GM21447 (cell line): ENCODE measurements around the gene GDPGP1.
A peak's percentile ranks its signal among the peaks of the same experiment; 100 is the strongest.
"Not testable (repeated sequence)": the region's sequence is repeated elsewhere in the genome, so short reads cannot be mapped to it uniquely, and the experiment has no call there.

Experiments
- ATAC-seq: cut with Tn5 transposase; IDR thresholded peaks from one replicate; pipeline ENCODE4 v1.9.1; 2021; ENCODE audit not compliant: unreplicated experiment

Gene GDPGP1, protein sequence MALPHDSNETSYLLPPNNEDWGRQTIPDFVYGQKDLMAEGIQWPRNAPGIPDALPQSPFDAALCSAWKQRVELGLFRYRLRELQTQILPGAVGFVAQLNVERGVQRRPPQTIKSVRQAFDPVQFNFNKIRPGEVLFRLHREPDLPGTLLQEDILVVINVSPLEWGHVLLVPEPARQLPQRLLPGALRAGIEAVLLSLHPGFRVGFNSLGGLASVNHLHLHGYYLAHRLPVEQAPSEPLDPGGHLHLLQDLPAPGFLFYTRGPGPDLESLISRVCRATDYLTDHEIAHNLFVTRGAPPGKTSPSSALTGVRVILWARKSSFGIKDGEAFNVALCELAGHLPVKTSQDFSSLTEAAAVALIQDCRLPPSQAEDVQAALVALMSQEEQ

DNA sequence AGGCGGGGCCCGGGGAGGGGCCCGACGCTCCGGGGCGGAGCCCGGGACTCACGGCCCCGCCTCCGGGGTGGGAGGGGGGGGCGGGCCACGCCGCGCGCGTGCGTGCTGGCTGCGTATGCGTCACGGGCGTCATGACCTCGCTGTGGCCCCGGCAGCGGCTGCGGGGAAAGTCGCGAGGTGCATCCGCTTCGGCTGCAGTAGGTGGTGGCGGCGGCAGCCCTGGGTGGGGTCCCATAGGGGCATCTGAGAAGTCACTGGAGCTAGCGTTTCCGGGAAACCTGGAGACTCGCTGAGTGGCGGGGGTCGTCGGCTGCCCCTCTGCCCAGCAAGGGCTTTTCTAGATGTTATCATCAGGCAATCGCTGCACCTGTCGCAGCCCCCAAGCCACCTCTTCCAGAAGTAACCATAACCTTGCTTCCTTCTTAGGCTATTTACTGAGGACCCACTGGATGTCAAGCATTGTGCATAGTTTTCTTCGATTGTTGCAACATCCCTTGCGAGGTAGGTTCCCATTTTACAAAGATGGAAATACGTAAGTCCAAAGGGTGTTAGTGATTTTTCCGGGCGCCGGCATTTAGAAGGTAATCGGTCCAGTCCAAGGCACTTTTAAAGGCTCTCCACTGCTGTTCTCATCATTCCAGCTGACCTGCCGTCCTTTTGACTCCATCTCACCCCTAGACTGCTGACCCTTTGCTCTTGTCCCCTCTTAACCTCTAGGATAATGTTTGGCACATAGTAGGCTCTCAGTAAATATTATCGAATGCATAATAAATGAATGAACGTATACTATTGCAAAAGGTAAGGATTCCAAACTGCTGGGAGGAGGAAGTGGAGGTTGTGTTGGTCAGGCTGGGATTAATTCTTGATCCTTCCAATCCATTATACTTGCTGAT lies at the start of gene GDPGP1:
GDPGP1 (plus strand) TSS at position 114 of the 893 bp plus-strand sequence. CDS start 6,700 bp downstream, outside the sequence.
- peak; percentile 56 for ATAC-seq

DNA sequence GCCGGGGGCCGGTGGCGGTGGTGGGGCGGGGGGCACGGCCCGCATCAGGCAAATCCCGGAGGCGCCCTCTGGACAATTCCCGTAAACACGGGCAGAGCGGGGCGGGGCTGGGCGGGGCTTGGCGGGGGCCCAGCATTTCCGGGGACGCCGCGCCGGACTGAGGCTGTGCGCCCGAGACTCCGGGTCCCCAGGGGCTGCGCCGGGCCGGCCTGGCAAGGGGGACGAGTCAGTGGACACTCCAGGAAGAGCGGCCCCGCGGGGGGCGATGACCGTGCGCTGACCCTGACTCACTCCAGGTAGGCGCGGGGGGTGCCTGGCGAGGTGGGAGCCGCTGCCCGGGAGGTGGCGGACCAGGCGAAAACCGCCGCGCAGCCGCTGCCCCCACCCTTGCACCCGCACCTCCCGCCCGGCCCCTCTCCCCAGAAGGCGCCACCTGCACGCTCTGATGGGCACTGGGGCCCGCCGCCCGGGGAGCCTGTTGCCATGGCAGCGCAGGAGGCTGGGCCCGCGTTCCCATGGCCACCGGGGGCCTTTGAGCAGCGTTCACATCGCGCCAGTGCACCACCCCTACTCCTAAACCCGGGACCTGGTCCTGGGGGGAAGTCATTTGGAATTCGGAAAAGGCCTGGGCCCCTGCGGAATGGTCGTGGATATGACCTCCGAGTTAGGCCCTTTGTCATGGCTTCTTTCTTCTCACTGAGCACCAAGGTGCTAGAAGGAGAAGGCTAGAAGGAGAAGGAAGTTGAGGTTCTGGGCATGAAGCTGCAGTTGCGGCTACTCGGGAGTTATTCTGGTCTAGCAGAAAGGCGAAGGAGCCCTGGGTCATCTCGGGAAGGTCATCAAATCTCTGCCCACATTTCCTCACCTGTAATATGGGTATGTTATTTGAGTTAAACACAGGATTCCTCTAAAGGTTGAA lies 49.0 kb upstream of the GDPGP1 start:
- ATAC-seq: peak; percentile 57

DNA sequence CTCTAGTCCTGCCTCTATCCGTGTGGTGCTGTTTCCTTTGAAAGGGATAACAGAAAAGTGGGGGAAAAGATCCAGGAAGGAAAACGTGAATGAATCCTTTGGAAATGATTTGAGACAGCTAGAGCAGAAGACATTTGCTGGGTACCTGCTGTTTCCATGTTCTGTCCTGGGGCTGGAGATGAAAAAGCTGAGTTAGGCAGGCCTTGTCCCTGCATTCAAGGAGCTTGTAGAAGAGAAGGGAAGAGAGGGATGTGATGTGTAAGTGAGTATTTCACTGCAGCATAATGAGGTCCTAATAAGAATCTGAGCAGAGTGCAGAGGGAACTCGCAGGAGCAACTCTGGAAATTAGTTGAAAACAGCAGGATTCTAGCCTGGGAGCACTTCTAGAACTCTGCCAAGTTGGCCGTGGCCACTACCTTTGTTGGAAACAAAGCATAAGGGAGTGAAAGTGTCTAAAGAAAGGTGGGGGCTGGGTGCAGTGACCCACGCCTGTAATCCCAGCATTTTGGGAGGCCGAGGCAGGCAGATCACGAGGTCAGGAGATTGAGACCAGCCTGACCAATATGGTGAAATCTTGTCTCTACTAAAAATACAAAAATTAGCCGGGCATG lies 46.6 kb upstream of the GDPGP1 start:
- ATAC-seq: no peak

DNA sequence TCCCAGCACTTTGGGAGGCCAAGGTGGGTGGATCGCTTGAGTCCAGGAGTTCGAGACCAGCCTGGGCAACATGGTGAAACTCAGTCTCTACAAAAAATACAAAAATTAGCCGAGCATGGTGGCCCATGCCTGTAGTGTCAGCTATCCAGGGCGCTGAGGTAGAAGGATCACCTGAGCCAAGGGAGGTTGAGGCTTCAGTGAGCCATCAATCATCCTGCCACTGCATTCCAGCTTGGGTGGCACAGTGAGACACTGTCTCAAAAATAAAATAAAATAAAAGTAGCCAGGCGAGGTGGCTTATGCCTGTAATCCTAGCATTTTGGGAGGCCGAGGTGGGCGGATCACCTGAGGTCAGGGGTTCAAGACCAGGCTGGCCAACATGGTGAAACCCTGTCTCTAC lies 45.9 kb upstream of the GDPGP1 start:
- ATAC-seq: not testable (repeated sequence)

DNA sequence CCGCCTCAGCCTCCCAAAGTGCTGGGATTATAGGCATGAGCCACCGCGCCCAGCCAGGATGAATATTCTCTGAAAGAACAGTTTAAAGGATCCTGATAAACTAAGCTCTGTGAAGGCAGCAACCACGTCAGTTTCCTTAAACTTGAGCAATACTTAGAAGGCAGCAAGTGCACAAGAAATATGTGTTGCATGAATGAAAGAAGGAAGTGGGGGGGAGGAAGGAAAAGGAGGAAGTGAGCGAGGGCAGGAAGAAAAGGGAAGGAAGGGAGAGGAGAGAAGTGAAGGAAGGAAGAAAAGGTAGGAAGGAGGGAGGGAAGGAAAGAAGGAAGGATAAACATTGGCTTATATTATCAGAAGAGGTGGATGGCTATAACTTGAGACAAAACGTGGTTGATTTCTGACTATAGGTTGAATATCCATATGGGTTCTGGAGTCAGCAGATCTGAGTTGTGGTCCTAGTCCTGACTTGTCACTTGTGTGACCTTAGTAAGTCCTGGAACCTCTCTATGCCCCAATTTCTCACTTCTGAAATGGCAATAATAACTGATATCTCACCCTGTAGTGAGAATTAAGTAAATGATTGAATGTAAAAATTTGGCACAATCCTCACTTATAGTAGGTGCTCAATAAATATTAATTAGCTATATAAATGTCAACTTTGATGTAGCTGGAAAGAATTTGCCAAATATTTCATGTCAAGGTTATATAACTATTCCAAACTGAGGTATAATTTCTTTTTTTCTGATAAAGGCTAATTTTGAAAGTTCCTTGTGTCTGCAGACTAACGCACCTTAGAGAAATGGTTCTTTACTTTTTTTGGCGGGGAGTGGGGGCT lies 44.9 kb upstream of the GDPGP1 start:
- no peak for ATAC-seq

DNA sequence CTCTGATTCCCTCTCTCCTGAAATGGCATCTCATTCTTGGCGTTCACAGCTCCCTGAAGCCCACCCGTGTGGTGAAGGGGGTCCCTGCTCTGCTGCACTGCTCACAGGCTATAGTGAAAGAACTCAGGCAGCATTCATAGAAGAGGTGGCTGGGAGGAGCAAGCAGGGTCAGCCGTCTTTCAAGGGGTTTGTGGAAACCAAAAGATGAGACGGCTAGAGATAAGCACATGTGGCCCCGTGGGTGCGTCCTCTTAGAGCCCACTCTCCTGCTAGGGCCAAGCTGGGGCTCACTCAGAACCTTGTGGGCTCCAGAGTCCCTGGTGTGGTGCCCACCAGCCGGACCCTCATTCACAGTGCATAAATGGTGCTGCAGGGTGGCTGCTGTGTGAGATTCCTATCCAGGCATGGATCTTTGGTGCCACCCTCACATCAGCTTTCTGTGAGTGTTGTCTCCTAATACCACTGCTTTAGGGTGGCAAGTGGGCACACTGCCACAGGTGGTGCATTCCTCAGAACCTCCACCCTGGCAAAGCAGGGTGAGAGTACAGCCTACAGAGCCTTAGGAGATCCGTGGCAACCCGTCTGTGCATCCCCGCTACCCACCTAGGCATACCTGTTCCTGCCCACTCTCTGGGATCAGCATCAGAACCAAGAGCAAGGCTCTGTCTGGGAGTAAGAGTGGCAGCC lies 44.1 kb upstream of the GDPGP1 start:
- no peak for ATAC-seq

DNA sequence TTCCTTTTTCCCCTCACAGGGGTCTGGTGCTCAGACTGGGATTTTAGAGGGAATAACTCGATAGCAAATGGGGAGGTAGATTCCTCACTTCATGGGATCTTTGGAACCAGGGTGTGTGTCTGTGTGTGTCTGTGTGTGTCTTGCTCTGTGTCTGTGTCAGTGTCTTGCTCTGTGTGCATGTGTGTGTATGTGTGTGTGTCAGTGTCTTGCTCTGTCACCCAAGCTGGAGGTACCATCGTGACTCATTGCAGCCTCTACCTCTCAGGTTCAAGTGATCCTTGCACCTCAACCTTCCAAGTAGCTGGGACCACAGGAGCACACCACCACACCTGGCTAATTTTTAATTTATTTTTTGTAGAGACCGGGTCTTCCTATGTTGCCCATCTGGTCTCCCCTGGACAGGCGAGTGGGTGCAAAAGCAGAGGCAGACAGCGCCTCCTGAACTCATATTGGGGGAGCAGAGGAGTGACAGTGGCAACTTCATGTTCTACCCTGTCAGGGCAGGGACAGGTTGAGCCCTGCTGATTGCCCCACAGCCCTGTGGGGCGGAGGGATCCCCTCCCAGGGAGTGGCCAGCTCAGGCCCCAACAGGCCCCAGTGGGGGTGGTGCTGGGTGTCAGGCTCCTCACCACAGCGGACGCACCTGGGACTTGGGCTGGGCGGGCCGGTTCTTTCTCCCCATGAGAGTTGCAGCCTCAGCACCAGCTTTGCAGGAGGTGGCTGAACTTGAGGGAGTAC lies 43.2 kb upstream of the GDPGP1 start:
- peak; percentile 45 for ATAC-seq

DNA sequence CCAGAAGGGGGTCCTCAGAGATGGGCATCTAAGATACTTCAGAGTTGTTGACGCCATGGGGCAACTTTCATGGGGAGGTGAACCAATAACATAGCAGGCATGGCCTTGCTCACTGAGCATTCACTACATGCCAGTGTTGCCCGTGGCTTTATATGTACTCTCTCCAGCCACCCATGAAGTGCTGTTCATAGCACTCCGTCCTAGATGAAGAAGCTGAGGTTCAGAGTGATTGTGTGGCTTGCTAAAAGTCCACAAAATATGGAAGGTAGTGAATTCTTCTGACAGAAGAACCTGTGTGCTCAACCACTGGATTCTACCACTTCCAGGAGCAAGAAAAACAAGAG lies 42.7 kb upstream of the GDPGP1 start:
- peak; percentile 15 for ATAC-seq

DNA sequence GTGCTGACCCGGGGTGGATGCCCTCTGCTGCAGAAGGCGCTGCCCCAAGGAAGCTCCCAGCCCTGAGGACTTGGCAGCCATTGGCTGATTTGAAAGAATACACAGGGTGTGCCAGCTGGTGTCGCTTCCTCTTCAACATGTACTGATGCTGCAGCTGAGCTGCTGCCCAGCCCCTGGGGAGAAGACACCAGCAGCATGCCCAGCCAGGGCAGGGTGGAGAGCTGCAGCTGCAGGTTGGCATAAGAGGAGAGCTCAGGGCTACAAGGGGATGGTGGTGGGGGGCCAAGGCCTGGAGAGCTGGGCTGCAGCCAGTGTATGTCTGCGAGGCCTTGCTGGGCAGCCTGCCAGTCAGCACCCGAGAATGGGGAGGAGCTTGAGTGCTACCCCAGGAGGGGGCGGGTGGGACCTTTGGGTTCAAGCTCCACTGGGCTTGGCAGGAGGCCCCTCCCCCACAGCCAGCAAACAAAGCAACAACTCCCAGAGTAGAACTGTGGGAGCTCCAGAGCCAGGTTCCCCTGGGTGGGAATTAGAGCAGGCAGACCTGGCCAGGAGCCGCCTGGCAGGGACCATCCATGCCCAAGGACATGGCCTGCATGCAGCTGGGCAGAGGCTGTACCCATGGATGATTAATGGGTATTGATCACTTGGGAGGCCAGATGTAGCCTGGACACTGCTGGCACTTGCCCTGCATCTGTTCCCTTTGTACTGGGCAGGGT lies 42.1 kb upstream of the GDPGP1 start:
- peak; percentile 71 for ATAC-seq

DNA sequence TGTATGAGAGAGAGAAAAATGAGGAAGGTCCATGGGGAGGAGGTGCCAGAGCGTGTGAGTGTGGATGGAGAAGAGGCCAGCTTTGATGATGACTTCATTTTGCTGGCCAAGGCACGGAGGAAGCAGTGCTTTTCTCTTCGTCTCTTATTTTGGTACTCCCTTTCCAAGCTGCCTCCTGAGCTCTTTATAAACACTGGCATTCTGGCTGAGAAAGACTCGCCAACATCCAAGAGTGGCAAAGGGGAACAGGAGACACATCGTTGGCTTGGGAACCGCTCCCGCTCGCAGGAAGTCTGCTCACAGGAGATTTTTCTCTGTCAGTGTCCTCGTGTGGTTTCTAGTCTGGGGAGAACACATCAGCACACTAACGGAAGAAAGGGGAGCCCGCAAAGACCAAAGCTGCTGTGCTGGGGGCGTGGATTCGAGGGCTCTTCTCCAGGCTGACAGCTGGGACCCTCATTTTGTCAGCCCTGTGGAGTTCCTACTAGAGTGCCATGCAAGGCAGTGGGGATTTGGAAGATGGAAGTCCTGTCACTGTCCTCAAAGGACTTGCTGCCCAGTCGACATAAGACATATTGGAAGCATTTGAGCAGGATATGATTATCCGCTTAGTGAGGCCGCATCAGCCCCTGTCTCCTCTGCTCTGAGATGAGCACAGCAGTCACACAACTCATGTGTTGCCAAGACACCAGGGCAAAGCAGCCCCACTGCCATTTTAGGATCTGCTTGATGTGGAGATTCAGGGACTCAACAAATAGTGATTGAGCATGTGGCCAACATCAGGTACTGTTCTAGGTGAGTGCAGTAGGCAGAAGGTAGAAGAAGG lies 40.8 kb upstream of the GDPGP1 start:
- ATAC-seq: no peak

DNA sequence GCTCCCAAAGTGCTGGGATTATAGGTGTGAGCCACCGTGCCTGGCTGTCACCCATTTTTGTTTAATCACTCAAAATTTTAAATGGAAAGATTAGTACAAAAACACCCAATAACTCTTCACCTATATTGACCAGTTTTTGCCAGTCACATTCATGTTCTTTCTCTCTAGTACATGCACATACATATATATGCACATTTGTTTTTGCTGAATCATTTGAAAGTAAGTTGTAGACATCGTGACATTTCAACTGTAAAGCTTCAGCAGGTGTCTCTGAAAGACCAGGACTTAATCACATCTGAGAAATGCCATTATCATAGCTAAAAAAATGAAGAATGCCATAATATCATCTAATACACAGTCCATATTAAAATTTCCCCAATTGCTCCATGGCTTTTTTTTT lies 39.4 kb upstream of the GDPGP1 start:
- no peak for ATAC-seq

DNA sequence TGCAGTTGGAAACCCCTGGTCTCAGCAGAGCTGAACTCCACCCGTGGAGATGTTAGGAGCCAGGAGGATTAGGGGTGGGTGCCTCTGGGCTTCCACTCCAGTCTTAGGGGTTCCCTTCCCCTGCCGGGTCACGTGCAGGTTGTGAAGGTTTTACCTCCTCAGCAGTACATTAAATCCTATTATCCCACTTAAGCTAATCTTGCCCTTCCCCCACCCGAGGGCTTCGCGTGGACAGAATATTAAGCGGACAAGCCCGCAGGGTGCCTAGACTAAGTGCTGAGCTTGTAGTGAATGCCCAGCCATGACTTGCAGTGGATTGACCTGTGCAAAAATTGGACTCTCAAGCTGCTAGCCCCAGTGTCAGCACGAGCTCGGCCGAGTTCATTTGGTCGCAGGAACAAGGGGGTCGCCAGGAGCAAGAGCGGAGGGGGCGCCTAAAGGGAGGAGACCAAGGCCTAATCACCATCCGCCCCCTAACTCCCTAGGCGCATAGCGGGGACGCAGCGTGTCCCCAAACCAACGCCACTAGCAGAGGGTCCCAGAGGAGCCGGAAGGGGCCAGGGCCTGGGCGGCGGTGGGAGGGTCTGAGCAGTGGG lies 33.4 kb upstream of the GDPGP1 start:
- peak; percentile 6 for ATAC-seq

DNA sequence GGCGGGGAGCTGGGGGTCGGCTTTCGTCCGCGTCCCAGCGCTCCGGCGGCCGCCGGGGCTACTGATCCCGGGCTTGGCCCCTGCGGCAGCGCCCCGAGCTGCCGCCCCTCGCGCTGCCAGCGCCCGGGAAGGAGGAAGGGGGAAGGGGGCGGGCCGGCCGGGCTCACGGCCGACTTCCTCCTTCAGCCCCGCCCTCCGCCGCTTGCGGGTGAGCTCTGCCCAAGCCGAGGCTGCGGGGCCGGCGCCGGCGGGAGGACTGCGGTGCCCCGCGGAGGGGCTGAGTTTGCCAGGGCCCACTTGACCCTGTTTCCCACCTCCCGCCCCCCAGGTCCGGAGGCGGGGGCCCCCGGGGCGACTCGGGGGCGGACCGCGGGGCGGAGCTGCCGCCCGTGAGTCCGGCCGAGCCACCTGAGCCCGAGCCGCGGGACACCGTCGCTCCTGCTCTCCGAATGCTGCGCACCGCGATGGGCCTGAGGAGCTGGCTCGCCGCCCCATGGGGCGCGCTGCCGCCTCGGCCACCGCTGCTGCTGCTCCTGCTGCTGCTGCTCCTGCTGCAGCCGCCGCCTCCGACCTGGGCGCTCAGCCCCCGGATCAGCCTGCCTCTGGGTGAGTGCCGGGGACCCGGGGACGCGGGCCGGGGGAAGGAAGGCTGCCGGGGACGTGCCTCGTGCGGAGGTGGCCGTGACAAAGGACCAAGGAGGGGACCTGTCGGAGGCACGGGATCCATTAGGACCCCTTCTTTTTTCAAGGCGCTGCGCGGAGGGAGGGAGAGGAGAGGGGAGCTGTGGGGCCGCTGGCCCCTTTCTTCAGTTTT lies 32.7 kb upstream of the GDPGP1 start, which contains the start of gene SEMA4B:
SEMA4B (plus strand) TSS at position 201 of the 814 bp plus-strand sequence; CDS start at position 450, 249 bp downstream.
- peak; percentile 86 for ATAC-seq

DNA sequence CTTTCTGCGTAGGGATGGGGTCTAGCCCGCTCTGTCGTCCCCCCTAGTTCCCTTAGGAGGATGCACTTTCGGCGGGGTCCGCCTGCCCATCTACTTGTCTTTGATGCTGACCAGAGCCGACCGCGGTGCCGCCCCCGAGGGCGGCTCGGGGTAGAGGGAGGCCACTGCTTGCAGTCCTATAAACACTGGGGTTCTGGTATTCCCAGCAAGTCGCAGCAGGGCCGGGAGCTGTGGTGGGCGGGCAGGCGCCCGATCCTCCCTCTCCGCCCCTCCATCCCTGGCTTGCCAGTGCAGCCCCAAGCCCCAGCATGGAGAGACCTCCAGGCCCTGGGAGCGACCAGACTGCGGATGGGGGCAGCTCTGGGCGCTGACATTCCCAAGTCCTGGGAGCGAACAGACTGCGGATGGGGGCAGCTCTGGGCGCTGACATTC lies 32.0 kb upstream of the GDPGP1 start:
- ATAC-seq: no peak

DNA sequence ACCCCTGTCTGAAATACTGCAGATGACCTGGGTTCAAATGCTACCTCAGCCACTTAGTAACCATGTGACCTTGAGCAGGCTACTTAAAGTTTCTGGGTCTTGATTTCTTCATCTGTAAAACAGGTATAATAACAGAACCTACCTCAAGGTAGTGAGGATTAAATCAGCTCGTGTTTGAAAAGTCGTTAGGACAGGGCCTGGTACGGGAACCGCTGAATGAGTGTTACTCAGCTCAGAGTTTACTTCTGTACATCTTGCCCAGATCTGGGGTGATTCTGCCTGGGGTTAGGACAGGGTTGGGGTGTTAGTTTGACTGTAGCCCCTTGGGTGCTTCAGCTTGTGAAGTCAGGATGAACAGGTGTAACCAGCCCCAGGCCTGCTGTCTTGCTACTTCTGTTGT lies 31.1 kb upstream of the GDPGP1 start:
- ATAC-seq: no peak

DNA sequence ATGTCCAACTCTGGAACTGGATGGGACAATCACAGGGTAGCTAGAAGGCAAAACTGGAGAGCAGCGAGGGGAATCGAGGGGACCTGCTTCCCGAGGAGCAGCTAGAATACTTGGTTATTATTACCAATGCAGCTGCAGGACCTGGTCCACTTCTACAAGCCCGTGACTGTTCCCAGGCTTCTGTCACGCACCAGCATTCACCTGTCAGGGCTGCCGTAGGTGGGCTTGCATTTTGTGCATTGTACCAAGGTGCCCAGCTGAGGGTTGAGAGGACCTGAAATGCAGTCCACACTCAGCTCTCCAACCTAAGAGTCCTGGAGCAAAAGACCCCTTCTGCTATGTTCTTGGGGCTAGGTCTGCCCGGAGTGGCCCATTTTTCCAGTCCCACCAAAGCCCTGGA lies 30.5 kb upstream of the GDPGP1 start:
- ATAC-seq: no peak
